Stimulated activated CD4-positive, alpha-beta T cell treated with anti-CD3 and anti-CD28 coated beads, Interleukin-2, amount 100 ng/mL, for 48 hours (primary cell): Measurements from ENCODE around the gene KLK10.
A peak's percentile ranks its signal among the peaks of the same experiment; 100 is the strongest.

ENCODE experiments used
- DNase-seq, 2 donors: peaks; one replicate each; pipeline ENCODE4 v3.0.0-alpha.2; 2020

Gene KLK10

GRCh38 chr19:51025809-51026553, 6.5 kb upstream of the KLK10 start:
- no peak for DNase-seq

- no peak for DNase-seq
These were observed 5.9 kb upstream of the KLK10 start for GRCh38 chr19:51025401-51025800.

- no peak for DNase-seq
These were observed 5.4 kb upstream of the KLK10 start for GRCh38 chr19:51024924-51025323.

GRCh38 chr19:51023946-51024345, 4.4 kb upstream of the KLK10 start:
- DNase-seq = no peak

GRCh38 chr19:51022526-51022925, 3.0 kb upstream of the KLK10 start:
- DNase-seq = no peak

GRCh38 chr19:51020988-51021651, 1.6 kb upstream of the KLK10 start:
- DNase-seq = no peak

- no peak for DNase-seq
These were observed 565 bp downstream of the KLK10 start for GRCh38 chr19:51018745-51019543.

GRCh38 chr19:51016798-51017683, 2.5 kb downstream of the KLK10 start:
- peak; percentile 48 to 63 for DNase-seq

GRCh38 chr19:51015691-51016267, 3.7 kb downstream of the KLK10 start:
- no peak for DNase-seq

- no peak for DNase-seq
These were observed 5.3 kb downstream of the KLK10 start for GRCh38 chr19:51014242-51014641.

GRCh38 chr19:51012661-51013190, 6.8 kb downstream of the KLK10 start:
- no peak for DNase-seq

- DNase-seq = no peak
These were observed 9.3 kb downstream of the KLK10 start for GRCh38 chr19:51010066-51010795.

GRCh38 chr19:51009061-51009891, 10.2 kb downstream of the KLK10 start:
- DNase-seq = no peak

GRCh38 chr19:51007488-51007887, 12.0 kb downstream of the KLK10 start:
- no peak for DNase-seq

- DNase-seq = no peak
These were observed 13.1 kb downstream of the KLK10 start for GRCh38 chr19:51006406-51006805.

- no peak for DNase-seq
These were observed 14.3 kb downstream of the KLK10 start for GRCh38 chr19:51005248-51005647.

GRCh38 chr19:51003316-51003715, 16.2 kb downstream of the KLK10 start:
- no peak for DNase-seq

GRCh38 chr19:51002542-51003311, 16.8 kb downstream of the KLK10 start:
- peak in 1 of 2 donors; percentile 17 for DNase-seq

GRCh38 chr19:51002089-51002532, 17.4 kb downstream of the KLK10 start:
- DNase-seq = no peak
